ENCODE data around the gene ATP1A4.

The ATP1A4 gene

GRCh38 chr1:160156361-160156760, 5.0 kb downstream of the ATP1A4 start (continued):
- TF ChIP-seq PRDM10 (tag by site-specific recombination; IDR thresholded peaks at IDR 0.05) = no peak

- Histone ChIP-seq H3K27ac (ENCODE audit: extremely low read depth, low read depth, low read length) (no peak overlapping the region), H3K36me3 (ENCODE audit: control insufficient read depth in 2 of 2, insufficient read depth in 1 of 2, low read length in 2 of 2) (no peaks in the 10 kb centered on the region), H3K4me1 (ENCODE audit: control insufficient read depth, insufficient read depth, low read length) (no peaks in the 10 kb centered on the region), H3K9me3 (ENCODE audit: control insufficient read depth, insufficient read depth, low read depth, low read length) (no peaks in the 10 kb centered on the region), H3K4me3 (ENCODE audit: low read depth, low read length) (no peak overlapping the region)
- TF ChIP-seq KLF17 (tag by site-specific recombination; IDR thresholded peaks at IDR 0.05) (no peak), ZNF585B (tag by site-specific recombination; IDR thresholded peaks at IDR 0.05) (no peak), ZNF776 (tag by site-specific recombination; IDR thresholded peaks at IDR 0.05; ENCODE audit: borderline replicate concordance) (no peak), ZNF768 (tag by site-specific recombination; IDR thresholded peaks at IDR 0.05) (no peak), ZNF398 (tag by site-specific recombination; IDR thresholded peaks at IDR 0.05) (no peak), ZNF175 (tag by site-specific recombination; IDR thresholded peaks at IDR 0.05) (no peak), ZNF658 (tag by site-specific recombination; IDR thresholded peaks at IDR 0.05) (no peak), HOXC10 (CRISPR knock-in tag; IDR thresholded peaks at IDR 0.05) (no peak)
- CTCF ChIA-PET = interaction anchor here (0.8 to 1.4 kb wide), 4 partner anchors 56 to 78 kb away, joined by 3 to 5 read pairs (median 3); no protein-coding TSS in a partner anchor
- POLR2A ChIA-PET = no interaction called here
These were observed 5.8 kb downstream of the ATP1A4 start for GRCh38 chr1:160157174-160157573.

DNA sequence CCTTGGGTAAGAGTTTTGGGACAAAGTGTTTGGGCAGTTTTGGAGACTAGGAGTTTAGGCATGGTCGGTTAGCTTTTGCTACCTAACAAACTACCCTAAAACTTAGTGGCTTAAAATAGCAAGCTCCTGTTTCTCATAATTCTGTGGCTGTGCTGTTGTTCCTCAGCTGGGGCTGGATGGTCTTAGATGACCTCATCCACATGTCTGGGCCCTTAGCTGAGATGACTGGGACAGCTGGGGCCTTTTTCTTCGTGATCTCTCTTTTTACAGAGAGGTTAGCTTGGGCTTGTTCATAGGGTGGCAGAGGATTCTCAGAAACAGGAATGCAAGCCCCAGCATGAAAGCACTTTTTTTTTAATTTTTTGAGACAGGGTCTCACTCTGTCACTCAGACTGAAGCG, 6.6 kb downstream of the ATP1A4 start:
- POLR2A ChIA-PET = no interaction called here
- CTCF ChIA-PET = interaction anchor here (0.6 to 1.6 kb wide), 5 partner anchors 52 to 1991 kb away, joined by 3 to 5 read pairs (median 4); no protein-coding TSS in a partner anchor
- no peaks in the 10 kb centered on the region for H3K36me3 ChIP-seq (ENCODE audit: control insufficient read depth in 2 of 2, insufficient read depth in 1 of 2, low read length in 2 of 2)

More for the DNA sequence above, 6.6 kb downstream of the ATP1A4 start:
- Histone ChIP-seq H3K27ac (ENCODE audit: extremely low read depth, low read depth, low read length) (no peak overlapping the region), H3K4me3 (ENCODE audit: low read depth, low read length) (no peak overlapping the region), H3K4me1 (ENCODE audit: control insufficient read depth, insufficient read depth, low read length) (no peaks in the 10 kb centered on the region), H3K9me3 (ENCODE audit: control insufficient read depth, insufficient read depth, low read depth, low read length) (no peaks in the 10 kb centered on the region)
- TF ChIP-seq ZSCAN4 (tag by site-specific recombination; IDR thresholded peaks at IDR 0.05) (no peak), PRDM2 (tag by site-specific recombination; IDR thresholded peaks at IDR 0.05; ENCODE audit: borderline replicate concordance) (no peak), SCRT2 (tag by site-specific recombination; IDR thresholded peaks at IDR 0.05) (no peak), ZNF660 (tag by site-specific recombination; IDR thresholded peaks at IDR 0.05) (no peak), KLF17 (tag by site-specific recombination; IDR thresholded peaks at IDR 0.05) (no peak), BCL11B (tag by site-specific recombination; IDR thresholded peaks at IDR 0.05; ENCODE audit: low read depth) (no peak), ZNF707 (tag by site-specific recombination; IDR thresholded peaks at IDR 0.05) (no peak)
- TF ChIP-seq, protein P1, sequence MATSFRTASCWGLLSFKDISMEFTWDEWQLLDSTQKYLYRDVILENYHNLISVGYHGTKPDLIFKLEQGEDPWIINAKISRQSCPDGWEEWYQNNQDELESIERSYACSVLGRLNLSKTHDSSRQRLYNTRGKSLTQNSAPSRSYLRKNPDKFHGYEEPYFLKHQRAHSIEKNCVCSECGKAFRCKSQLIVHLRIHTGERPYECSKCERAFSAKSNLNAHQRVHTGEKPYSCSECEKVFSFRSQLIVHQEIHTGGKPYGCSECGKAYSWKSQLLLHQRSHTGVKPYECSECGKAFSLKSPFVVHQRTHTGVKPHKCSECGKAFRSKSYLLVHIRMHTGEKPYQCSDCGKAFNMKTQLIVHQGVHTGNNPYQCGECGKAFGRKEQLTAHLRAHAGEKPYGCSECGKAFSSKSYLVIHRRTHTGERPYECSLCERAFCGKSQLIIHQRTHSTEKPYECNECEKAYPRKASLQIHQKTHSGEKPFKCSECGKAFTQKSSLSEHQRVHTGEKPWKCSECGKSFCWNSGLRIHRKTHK (tag by site-specific recombination; IDR thresholded peaks at IDR 0.05) = no peak
